CD14-positive monocyte (primary cell): ENCODE data around the gene BMP2K. TPM values are rescaled to one million over a fixed set of nuclear protein-coding genes. Genes with fewer than 3 reads are reported as not detected.

Experiments used
- DNase-seq, 3 donors: peaks; one replicate each; pipeline ENCODE4 v3.0.0-alpha.2; 2011 to 2022
- H2AFZ ChIP-seq: 2 replicates; pipeline ENCODE4 v1.6.0; 2012; ENCODE audit warnings: mild to moderate bottlenecking, low read depth, low read length, inconsistent platforms; ENCODE audit not compliant: insufficient read depth, poor library complexity, severe bottlenecking
- H3K27ac ChIP-seq, 2 donors: 1 replicate in 1 of 2; 2 replicates in 1 of 2; pipeline ENCODE4 v1.5.1; 2012 to 2013; ENCODE audit warnings: low read length in 2 of 2, control low read depth in 1 of 2, inconsistent platforms in 1 of 2, low read depth in 1 of 2, mild to moderate bottlenecking in 1 of 2
- H3K27me3 ChIP-seq, 2 donors: one replicate each; pipeline versions ENCODE4 v1.6.0 to v1.6.1; 2011 to 2013; ENCODE audit warnings: low read length in 2 of 2; ENCODE audit not compliant: control insufficient read depth in 2 of 2, insufficient read depth in 2 of 2
- H3K36me3 ChIP-seq, 2 donors: replicated peaks in 1 of 2; 1 replicate in 1 of 2; 2 replicates in 1 of 2; pipeline versions ENCODE4 v1.5.1 to v1.6.1; 2012 to 2013; ENCODE audit warnings: low read length in 2 of 2, control low read depth in 1 of 2, inconsistent platforms in 1 of 2, mild to moderate bottlenecking in 1 of 2; ENCODE audit not compliant: insufficient read depth in 2 of 2, control insufficient read depth in 1 of 2
- H3K4me1 ChIP-seq, 2 donors: 1 replicate in 1 of 2; 2 replicates in 1 of 2; pipeline versions ENCODE4 v1.5.1 to v1.6.1; 2012 to 2013; ENCODE audit warnings: low read length in 2 of 2, control low read depth in 1 of 2, inconsistent platforms in 1 of 2, mild to moderate bottlenecking in 1 of 2, moderate library complexity in 1 of 2; ENCODE audit not compliant: insufficient read depth in 2 of 2, control insufficient read depth in 1 of 2
- H3K4me2 ChIP-seq: replicated peaks from 2 replicates; pipeline ENCODE3; 2012; ENCODE audit warnings: low read length, moderate library complexity, mild to moderate bottlenecking; ENCODE audit not compliant: poor library complexity, severe bottlenecking; ENCODE audit errors: extremely low read depth
- H3K4me3 ChIP-seq, 3 experiments: fragments of 200-600 bp in 1 of 3; sonication (generic) in 1 of 3; replicated peaks in 1 of 3; 1 replicate in 2 of 3; 2 replicates in 1 of 3; pipeline ENCODE4 v1.5.1; 2011 to 2013; ENCODE audit warnings: low read length in 3 of 3, mild to moderate bottlenecking in 3 of 3, control low read depth in 2 of 3, low read depth in 2 of 3, inconsistent platforms in 1 of 3, moderate library complexity in 1 of 3
- H3K79me2 ChIP-seq: 2 replicates; pipeline ENCODE4 v1.6.0; 2012; ENCODE audit warnings: mild to moderate bottlenecking, control low read depth, inconsistent platforms, low read length, moderate library complexity; ENCODE audit not compliant: insufficient read depth
- H3K9ac ChIP-seq: 2 replicates; pipeline ENCODE4 v1.6.0; 2017; ENCODE audit warnings: low read length, mild to moderate bottlenecking; ENCODE audit not compliant: insufficient read depth, poor library complexity, severe bottlenecking
- H3K9me3 ChIP-seq, 2 donors: replicated peaks in 1 of 2; 1 replicate in 1 of 2; 2 replicates in 1 of 2; pipeline versions ENCODE4 v1.5.1 to v1.6.1; 2012 to 2013; ENCODE audit warnings: low read length in 2 of 2, control low read depth in 1 of 2; ENCODE audit not compliant: control insufficient read depth in 1 of 2, insufficient read depth in 1 of 2
- H4K20me1 ChIP-seq: 2 replicates; pipeline ENCODE4 v1.6.0; 2012; ENCODE audit warnings: mild to moderate bottlenecking, low read length, control low read depth, moderate library complexity; ENCODE audit not compliant: insufficient read depth
- H3K27ac Mint-ChIP-seq, 7 donors: one replicate each; pipeline ENCODE4 v1.8.0; 2020; ENCODE audit warnings: mild to moderate bottlenecking in 7 of 7, mixed read lengths in 7 of 7, moderate library complexity in 6 of 7, inconsistent platforms in 2 of 7
- H3K27me3 Mint-ChIP-seq, 3 donors: one replicate each; pipeline ENCODE4 v1.8.0; 2021 to 2022; ENCODE audit warnings: low read depth in 3 of 3, mild to moderate bottlenecking in 3 of 3, mixed read lengths in 3 of 3, moderate library complexity in 3 of 3, inconsistent platforms in 1 of 3
- H3K36me3 Mint-ChIP-seq, 2 donors: one replicate each; pipeline ENCODE4 v1.8.0; 2020; ENCODE audit warnings: mixed read lengths in 2 of 2, inconsistent platforms in 1 of 2, mild to moderate bottlenecking in 1 of 2
- H3K4me1 Mint-ChIP-seq: one replicate; pipeline ENCODE4 v1.8.0; 2020; ENCODE audit warnings: mild to moderate bottlenecking, mixed read lengths
- H3K4me3 Mint-ChIP-seq, 2 donors: one replicate each; pipeline ENCODE4 v1.8.0; 2020; ENCODE audit warnings: mild to moderate bottlenecking in 2 of 2, mixed read lengths in 2 of 2, moderate library complexity in 1 of 2
- H3K9me3 Mint-ChIP-seq, 7 donors: one replicate each; pipeline ENCODE4 v1.8.0; 2020 to 2022; ENCODE audit warnings: mixed read lengths in 7 of 7, mild to moderate bottlenecking in 6 of 7, moderate library complexity in 6 of 7, inconsistent platforms in 2 of 7
- WGBS: methylation state at CpG from one replicate; pipeline ENCODE4 v1.1.5; 2013; ENCODE audit warnings: missing lambda C conversion rate; ENCODE audit not compliant: insufficient coverage; 5-methylcytosine and 5-hydroxymethylcytosine counted together
- intact Hi-C, 2 donors: fragments of 100-400 bp; cut with micrococcal nuclease; formaldehyde crosslinking; loops; one replicate each; pipeline versions ENCODE4 v1.15.0 to v1.15.1; 2023
- polyA plus RNA-seq, 3 donors: library from polyadenylated mRNA; depleted of rRNA in 1 of 3; unstranded in 2 of 3; stranded (reverse) in 1 of 3; fragments of 300-500 nt in 2 of 3; fragments of >200 nt in 1 of 3; fragmentation: Illumina TruSeq in 2 of 3; gene quantifications; 1 replicate in 2 of 3; 2 replicates in 1 of 3; pipeline ENCODE4 v1.2.3, GENCODE V29; 2012 to 2021
- TF ChIP-seq, protein P1 (sequence below): fragments of 200-600 bp; IDR thresholded peaks from one replicate; pipeline ENCODE4 v1.8.0; 2022; ENCODE audit warnings: antibody characterized with exemption, mild to moderate bottlenecking

BMP2K gene
- polyA plus RNA-seq, 3 donors: 11.8 to 39.7 (median 21.6) TPM

DNA sequence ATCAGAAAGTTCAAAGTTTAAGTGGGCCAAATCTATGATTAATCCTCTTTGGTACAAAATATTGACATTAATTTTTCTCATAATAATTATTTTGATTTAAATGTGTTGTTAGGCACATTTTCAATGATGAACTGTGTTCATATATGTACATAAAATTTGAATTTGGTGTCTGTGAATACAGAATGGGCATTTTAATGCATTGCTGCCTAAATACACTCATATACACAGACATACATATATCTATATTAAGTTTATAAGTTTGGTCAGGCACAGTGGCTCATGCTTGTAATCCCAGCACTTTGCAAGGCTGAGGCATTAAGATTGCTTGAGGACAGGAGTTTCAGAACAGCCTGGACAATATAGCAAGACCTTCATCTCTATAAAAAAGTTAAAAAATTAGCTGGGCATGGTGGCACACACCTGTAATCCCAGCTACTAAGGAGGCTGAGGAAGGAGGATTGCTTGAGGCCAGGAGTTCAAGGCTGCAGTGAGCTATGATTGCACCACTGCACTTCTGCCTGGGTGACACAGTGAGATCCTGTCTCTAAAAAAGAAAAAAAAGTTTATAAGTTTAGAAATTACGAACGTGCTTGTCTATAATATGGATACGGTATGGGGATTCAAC lies 12.3 kb upstream of the BMP2K start:
- Histone ChIP-seq H2AFZ (no peak overlapping the region), H4K20me1 (no peaks in the 10 kb centered on the region), H3K4me2 (no peak overlapping the region), H3K9me3 (no peaks in the 10 kb centered on the region), H3K27me3 (no peaks in the 10 kb centered on the region), H3K9ac (no peak overlapping the region), H3K27ac (no peak overlapping the region), H3K4me3 (no peak overlapping the region), H3K36me3 (no peaks in the 10 kb centered on the region), H3K4me1 (no peaks in the 10 kb centered on the region), H3K79me2 (no peaks in the 10 kb centered on the region)
- WGBS: no CpG with 5 or more reads among the region's 3 CpGs
- Mint-ChIP-seq H3K4me3 (no peak overlapping the region), H3K27ac (no peak overlapping the region), H3K36me3 (no peaks in the 10 kb centered on the region), H3K4me1 (peaks cover 6% of the 10 kb centered on the region), H3K9me3 (peaks cover 0 to 2% (median 1%) of the 10 kb centered on the region in 7 donors), H3K27me3 (peaks cover 0 to 2% (median 0%) of the 10 kb centered on the region in 3 donors)
- DNase-seq: no peak
- intact Hi-C loops: no loop called here
- TF ChIP-seq, protein P1, sequence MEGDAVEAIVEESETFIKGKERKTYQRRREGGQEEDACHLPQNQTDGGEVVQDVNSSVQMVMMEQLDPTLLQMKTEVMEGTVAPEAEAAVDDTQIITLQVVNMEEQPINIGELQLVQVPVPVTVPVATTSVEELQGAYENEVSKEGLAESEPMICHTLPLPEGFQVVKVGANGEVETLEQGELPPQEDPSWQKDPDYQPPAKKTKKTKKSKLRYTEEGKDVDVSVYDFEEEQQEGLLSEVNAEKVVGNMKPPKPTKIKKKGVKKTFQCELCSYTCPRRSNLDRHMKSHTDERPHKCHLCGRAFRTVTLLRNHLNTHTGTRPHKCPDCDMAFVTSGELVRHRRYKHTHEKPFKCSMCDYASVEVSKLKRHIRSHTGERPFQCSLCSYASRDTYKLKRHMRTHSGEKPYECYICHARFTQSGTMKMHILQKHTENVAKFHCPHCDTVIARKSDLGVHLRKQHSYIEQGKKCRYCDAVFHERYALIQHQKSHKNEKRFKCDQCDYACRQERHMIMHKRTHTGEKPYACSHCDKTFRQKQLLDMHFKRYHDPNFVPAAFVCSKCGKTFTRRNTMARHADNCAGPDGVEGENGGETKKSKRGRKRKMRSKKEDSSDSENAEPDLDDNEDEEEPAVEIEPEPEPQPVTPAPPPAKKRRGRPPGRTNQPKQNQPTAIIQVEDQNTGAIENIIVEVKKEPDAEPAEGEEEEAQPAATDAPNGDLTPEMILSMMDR: no peak

DNA sequence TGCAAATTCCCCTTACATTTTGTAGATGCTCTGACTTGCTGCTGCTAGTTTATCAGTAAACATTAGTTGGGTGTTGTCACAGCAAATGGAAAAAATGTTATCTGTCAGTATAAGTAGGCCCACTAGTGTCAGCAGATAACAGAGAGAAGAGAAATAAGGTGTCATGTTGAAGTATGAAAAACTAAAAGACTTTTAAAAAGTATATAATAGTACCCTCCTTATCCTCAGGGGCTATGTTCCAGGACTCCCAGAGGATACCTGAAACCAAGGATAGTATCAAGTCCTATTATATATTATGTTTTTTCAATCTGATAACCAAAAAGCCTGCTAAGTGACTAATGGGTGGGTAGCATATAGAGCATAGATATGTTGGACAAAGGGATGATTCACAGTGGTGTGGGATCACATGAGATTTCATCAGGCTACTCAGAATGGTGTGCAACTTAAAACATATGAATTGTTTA lies 11.6 kb upstream of the BMP2K start:
- intact Hi-C loops: no loop called here
- TF ChIP-seq, protein P1: no peak
- Histone ChIP-seq H3K27ac (no peak overlapping the region), H2AFZ (no peak overlapping the region), H3K4me1 (no peaks in the 10 kb centered on the region), H4K20me1 (no peaks in the 10 kb centered on the region), H3K36me3 (no peaks in the 10 kb centered on the region), H3K79me2 (no peaks in the 10 kb centered on the region), H3K9ac (no peak overlapping the region), H3K9me3 (no peaks in the 10 kb centered on the region), H3K4me2 (no peak overlapping the region), H3K27me3 (no peaks in the 10 kb centered on the region), H3K4me3 (no peak overlapping the region)
- no peak for DNase-seq
- Mint-ChIP-seq H3K36me3 (no peaks in the 10 kb centered on the region), H3K27ac (no peak overlapping the region), H3K4me3 (no peak overlapping the region), H3K9me3 (no peaks in the 10 kb centered on the region), H3K27me3 (peaks cover 0 to 2% (median 0%) of the 10 kb centered on the region in 3 donors), H3K4me1 (peaks cover 4% of the 10 kb centered on the region)
